ENCODE results near the gene DUSP7. TPM values are rescaled to one million over a fixed set of nuclear protein-coding genes. Genes with fewer than 3 reads are reported as not detected.

The DUSP7 gene
- polyA plus RNA-seq, 2 donors: 18.2 to 35.2 TPM

- Histone ChIP-seq H3K9me3 (ENCODE audit: control insufficient read depth in 2 of 2, insufficient read depth in 1 of 2, low read depth in 1 of 2, low read length in 1 of 2) (no peaks in the 10 kb centered on the region), H3K36me3 (ENCODE audit: control insufficient read depth in 2 of 2, insufficient read depth in 2 of 2, low read length in 1 of 2) (no peaks in the 10 kb centered on the region), H3K4me3 (ENCODE audit: low read depth in 1 of 2, low read length in 2 of 2) (no peak overlapping the region), H3K4me1 (ENCODE audit: control insufficient read depth in 2 of 2, insufficient read depth in 2 of 2, low read length in 1 of 2) (peaks cover 5 to 51% of the 10 kb centered on the region in 2 donors), H3K27me3 (ENCODE audit: control insufficient read depth in 1 of 2, insufficient read depth in 2 of 2, low read length in 2 of 2) (no peaks in the 10 kb centered on the region), H3K27ac (ENCODE audit: low read depth in 2 of 2, low read length in 1 of 2) (peak overlapping the region; percentile 80 to 96)
- 52 to 54% methylated on average over 4 of the region's 4 CpGs for WGBS, 2 donors
Measured at GRCh38 chr3:52061121-52061910, 4.9 kb upstream of the DUSP7 start.

DNA sequence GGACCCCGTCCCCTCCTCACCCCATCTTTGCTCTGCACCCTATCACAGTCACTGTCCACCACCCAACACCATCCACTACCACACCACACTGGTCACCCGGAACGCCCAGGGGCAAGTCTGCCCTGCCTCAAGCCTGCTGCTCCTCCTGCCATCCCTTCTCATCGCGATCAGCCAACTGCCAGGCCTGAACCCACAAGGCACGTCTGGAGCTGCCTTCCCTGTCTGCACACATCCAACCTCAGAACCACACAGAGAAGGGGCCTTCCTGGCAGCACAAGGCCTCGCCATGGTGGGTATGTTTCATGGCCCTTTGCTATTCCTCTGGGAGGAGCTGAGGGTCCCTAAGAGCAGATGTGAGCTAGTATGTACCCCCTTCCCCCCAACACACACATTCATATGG is 3.4 kb upstream of the DUSP7 start:
- Histone ChIP-seq H3K9me3 (ENCODE audit: control insufficient read depth in 2 of 2, insufficient read depth in 1 of 2, low read depth in 1 of 2, low read length in 1 of 2) (no peaks in the 10 kb centered on the region), H3K27me3 (ENCODE audit: control insufficient read depth in 1 of 2, insufficient read depth in 2 of 2, low read length in 2 of 2) (no peaks in the 10 kb centered on the region), H3K4me1 (ENCODE audit: control insufficient read depth in 2 of 2, insufficient read depth in 2 of 2, low read length in 1 of 2) (peaks cover 5 to 39% of the 10 kb centered on the region in 2 donors), H3K36me3 (ENCODE audit: control insufficient read depth in 2 of 2, insufficient read depth in 2 of 2, low read length in 1 of 2) (no peaks in the 10 kb centered on the region), H3K27ac (ENCODE audit: low read depth in 2 of 2, low read length in 1 of 2) (peak overlapping the region in 1 of 2 donors; percentile 74), H3K4me3 (ENCODE audit: low read depth in 1 of 2, low read length in 2 of 2) (no peak overlapping the region)
- 52 to 67% methylated on average over 7 of the region's 7 CpGs for WGBS, 2 donors

DNA sequence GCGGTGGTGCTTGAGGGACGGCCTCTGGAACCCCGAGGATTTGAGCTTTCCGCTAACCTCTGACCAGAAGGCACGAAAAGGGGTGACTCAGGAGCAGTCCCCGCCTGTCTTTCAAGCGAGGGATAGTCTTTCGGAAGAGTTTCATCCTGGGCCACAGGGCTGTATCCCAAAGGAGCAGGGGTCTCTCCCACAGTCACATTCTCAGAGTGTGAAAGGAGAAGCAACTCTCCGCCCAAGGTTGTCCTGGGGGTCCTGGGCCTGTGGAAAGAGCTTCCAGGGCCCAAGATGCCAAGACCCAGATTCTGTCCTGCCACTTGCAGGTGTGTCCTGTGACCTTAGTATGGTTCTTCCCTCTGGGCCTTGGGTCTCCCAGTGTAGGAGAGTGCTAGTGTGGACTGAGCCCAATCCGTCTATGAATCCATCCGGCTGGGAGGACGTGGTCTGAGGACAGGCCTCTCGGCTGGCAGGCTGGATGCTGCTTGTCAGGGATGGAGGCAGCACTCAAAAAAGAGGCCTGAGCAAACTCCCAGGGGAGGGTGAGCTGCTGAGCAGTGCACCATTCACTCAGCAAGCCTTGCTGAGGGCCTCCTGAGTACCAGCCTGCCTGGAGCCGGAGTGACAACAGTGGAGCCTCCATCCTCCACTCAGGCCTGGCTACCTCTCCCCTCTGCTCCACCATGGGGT is 1.6 kb upstream of the DUSP7 start:
- peak overlapping the region; percentile 73 to 95 for H3K27ac ChIP-seq (ENCODE audit: low read depth in 2 of 2, low read length in 1 of 2)
- peaks cover 0 to 7% of the 10 kb centered on the region in 2 donors for H3K36me3 ChIP-seq (ENCODE audit: control insufficient read depth in 2 of 2, insufficient read depth in 2 of 2, low read length in 1 of 2)
- H3K4me3 ChIP-seq (ENCODE audit: low read depth in 1 of 2, low read length in 2 of 2): peak overlapping the region; percentile 24 to 26
- H3K4me1 ChIP-seq (ENCODE audit: control insufficient read depth in 2 of 2, insufficient read depth in 2 of 2, low read length in 1 of 2): peaks cover 8 to 44% of the 10 kb centered on the region in 2 donors
- H3K27me3 ChIP-seq (ENCODE audit: control insufficient read depth in 1 of 2, insufficient read depth in 2 of 2, low read length in 2 of 2): no peaks in the 10 kb centered on the region
- H3K9me3 ChIP-seq (ENCODE audit: control insufficient read depth in 2 of 2, insufficient read depth in 1 of 2, low read depth in 1 of 2, low read length in 1 of 2): no peaks in the 10 kb centered on the region
- WGBS, 2 donors: 54 to 63% methylated on average over 14 of the region's 14 CpGs

GRCh38 chr3:52056968-52057811 is 819 bp upstream of the DUSP7 start:
- no peaks in the 10 kb centered on the region for H3K27me3 ChIP-seq (ENCODE audit: control insufficient read depth in 1 of 2, insufficient read depth in 2 of 2, low read length in 2 of 2)
- H3K4me3 ChIP-seq (ENCODE audit: low read depth in 1 of 2, low read length in 2 of 2): peak overlapping the region; percentile 59 to 91
- peaks cover 8 to 48% of the 10 kb centered on the region in 2 donors for H3K4me1 ChIP-seq (ENCODE audit: control insufficient read depth in 2 of 2, insufficient read depth in 2 of 2, low read length in 1 of 2)
- no peaks in the 10 kb centered on the region for H3K9me3 ChIP-seq (ENCODE audit: control insufficient read depth in 2 of 2, insufficient read depth in 1 of 2, low read depth in 1 of 2, low read length in 1 of 2)
- 0 to 1% methylated on average over 55 of the region's 55 CpGs for WGBS, 2 donors
- H3K27ac ChIP-seq (ENCODE audit: low read depth in 2 of 2, low read length in 1 of 2): peak overlapping the region; percentile 97 to 99
- H3K36me3 ChIP-seq (ENCODE audit: control insufficient read depth in 2 of 2, insufficient read depth in 2 of 2, low read length in 1 of 2): peaks cover 0 to 12% of the 10 kb centered on the region in 2 donors

DNA sequence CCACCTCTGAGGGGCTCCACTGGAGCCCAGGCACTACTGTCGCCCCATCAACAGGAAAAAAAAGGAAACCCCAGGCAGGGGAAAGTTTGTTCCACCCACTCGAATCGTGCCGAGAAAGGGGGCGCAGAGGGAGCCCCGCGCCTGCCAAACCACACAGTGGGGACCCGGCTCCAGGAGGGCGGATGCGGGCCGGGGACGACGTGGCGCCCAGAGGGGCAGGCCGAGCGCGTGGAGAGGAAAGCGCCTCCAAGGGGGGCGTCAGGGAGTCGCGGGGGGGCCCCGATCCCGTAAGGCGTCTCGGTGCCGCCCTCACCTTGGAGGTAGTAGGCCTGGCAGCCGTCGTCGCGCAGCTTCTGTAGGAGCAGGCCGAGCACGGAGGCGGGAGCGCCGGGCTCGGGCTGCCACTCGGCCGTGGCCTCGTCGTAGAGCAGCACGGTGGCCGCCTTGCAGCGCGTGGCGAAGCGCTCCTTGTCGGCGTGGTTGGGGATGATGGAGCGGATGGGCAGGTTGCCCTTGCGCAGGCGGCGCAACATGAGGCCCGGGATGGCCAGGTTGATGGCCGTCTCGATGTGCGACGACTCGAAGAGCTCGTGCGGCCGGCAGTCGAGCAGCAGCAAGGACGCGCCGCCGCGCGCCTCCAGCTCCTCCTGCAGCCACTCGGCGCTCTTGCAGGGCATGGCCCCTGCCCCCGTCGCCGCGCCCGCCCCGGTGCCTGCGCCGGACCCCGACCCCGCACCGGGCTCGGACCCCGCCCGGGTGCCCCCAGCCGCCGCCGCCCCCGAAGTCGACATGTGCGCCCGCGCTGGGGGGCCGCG is 627 bp downstream of the DUSP7 start:
- WGBS, 2 donors: 0 to 1% methylated on average over 70 to 94 of the region's 94 CpGs
- peak overlapping the region; percentile 97 to 99 for H3K27ac ChIP-seq (ENCODE audit: low read depth in 2 of 2, low read length in 1 of 2)
- peaks cover under 1 to 26% of the 10 kb centered on the region in 2 donors for H3K36me3 ChIP-seq (ENCODE audit: control insufficient read depth in 2 of 2, insufficient read depth in 2 of 2, low read length in 1 of 2)
- H3K4me1 ChIP-seq (ENCODE audit: control insufficient read depth in 2 of 2, insufficient read depth in 2 of 2, low read length in 1 of 2): peaks cover 9 to 52% of the 10 kb centered on the region in 2 donors
- H3K9me3 ChIP-seq (ENCODE audit: control insufficient read depth in 2 of 2, insufficient read depth in 1 of 2, low read depth in 1 of 2, low read length in 1 of 2): no peaks in the 10 kb centered on the region
- peak overlapping the region; percentile 82 to 91 for H3K4me3 ChIP-seq (ENCODE audit: low read depth in 1 of 2, low read length in 2 of 2)
- no peaks in the 10 kb centered on the region for H3K27me3 ChIP-seq (ENCODE audit: control insufficient read depth in 1 of 2, insufficient read depth in 2 of 2, low read length in 2 of 2)

GRCh38 chr3:52054661-52055511 is 1.5 kb downstream of the DUSP7 start:
- peaks cover 8 to 49% of the 10 kb centered on the region in 2 donors for H3K4me1 ChIP-seq (ENCODE audit: control insufficient read depth in 2 of 2, insufficient read depth in 2 of 2, low read length in 1 of 2)
- H3K27me3 ChIP-seq (ENCODE audit: control insufficient read depth in 1 of 2, insufficient read depth in 2 of 2, low read length in 2 of 2): no peaks in the 10 kb centered on the region
- peaks cover 4 to 33% of the 10 kb centered on the region in 2 donors for H3K36me3 ChIP-seq (ENCODE audit: control insufficient read depth in 2 of 2, insufficient read depth in 2 of 2, low read length in 1 of 2)
- no peaks in the 10 kb centered on the region for H3K9me3 ChIP-seq (ENCODE audit: control insufficient read depth in 2 of 2, insufficient read depth in 1 of 2, low read depth in 1 of 2, low read length in 1 of 2)
- H3K27ac ChIP-seq (ENCODE audit: low read depth in 2 of 2, low read length in 1 of 2): peak overlapping the region; percentile 97 to 99
- peak overlapping the region; percentile 82 to 91 for H3K4me3 ChIP-seq (ENCODE audit: low read depth in 1 of 2, low read length in 2 of 2)
- WGBS, 2 donors: 3 to 10% methylated on average over 24 to 26 of the region's 26 CpGs

DNA sequence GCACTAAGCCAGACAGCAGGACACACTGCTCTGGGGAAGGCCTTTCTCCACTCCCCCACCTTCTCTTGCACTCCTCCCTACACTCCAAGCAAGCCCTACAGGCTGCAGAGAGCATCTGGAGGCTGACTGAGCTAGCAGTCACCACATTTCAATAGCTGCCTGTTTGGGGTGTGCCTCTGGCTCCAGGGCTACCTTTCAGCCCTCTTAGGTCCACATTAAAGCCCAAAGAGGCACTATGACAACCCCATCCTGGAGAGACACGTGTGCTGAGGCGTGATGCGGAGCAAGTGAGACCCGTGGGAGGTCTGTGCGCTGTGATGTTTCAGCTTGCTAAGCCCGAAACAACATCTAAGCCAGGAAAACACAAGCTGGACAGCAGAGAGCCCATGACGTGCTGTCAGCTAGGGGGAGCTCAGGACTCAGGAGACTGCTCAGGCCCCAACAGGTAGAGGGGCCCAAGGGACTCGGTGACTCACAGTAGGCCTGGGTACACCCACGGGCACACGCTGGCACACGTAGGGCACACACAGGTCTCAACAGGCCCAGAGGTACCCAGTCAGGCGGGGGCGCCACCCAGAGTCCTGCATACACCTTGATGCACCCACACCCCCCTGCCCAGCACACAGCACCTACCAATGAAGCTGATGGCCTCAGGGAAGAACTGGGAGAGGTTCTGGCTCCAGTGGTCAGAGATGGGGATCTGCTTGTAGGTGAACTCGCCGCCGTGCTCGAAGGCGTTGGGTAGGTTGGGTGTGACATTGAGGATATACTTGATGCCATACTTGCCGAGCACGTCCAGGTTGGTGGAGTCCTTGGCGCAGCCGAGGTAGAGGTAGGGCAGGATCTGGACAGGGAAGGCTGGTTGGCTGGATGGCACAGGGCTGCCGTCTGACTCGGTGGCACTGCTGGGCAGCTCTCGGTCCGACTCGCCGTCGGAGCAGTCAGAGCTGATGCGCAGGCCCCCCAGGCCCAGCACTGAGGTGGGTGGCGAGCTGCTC is 2.8 kb downstream of the DUSP7 start:
- peaks cover 8 to 49% of the 10 kb centered on the region in 2 donors for H3K4me1 ChIP-seq (ENCODE audit: control insufficient read depth in 2 of 2, insufficient read depth in 2 of 2, low read length in 1 of 2)
- peak overlapping the region; percentile 97 to 99 for H3K27ac ChIP-seq (ENCODE audit: low read depth in 2 of 2, low read length in 1 of 2)
- WGBS, 2 donors: 40 to 52% methylated on average over 31 of the region's 31 CpGs
- H3K36me3 ChIP-seq (ENCODE audit: control insufficient read depth in 2 of 2, insufficient read depth in 2 of 2, low read length in 1 of 2): peaks cover 4 to 41% of the 10 kb centered on the region in 2 donors
- no peaks in the 10 kb centered on the region for H3K27me3 ChIP-seq (ENCODE audit: control insufficient read depth in 1 of 2, insufficient read depth in 2 of 2, low read length in 2 of 2)
- no peaks in the 10 kb centered on the region for H3K9me3 ChIP-seq (ENCODE audit: control insufficient read depth in 2 of 2, insufficient read depth in 1 of 2, low read depth in 1 of 2, low read length in 1 of 2)
- H3K4me3 ChIP-seq (ENCODE audit: low read depth in 1 of 2, low read length in 2 of 2): peak overlapping the region; percentile 82 to 91
